Lower lobe of right lung (tissue), 2 donors: ENCODE data around the gene TCP11L2. TPM values are rescaled to one million over a fixed set of nuclear protein-coding genes. Genes with fewer than 3 reads are reported as not detected.
A peak's percentile ranks its signal among the peaks of the same experiment; 100 is the strongest.
"Not testable (repeated sequence)": the region's sequence is repeated elsewhere in the genome, so short reads cannot be mapped to it uniquely, and the experiment has no call there.

Experiments used
- ATAC-seq, 2 donors: fragments of 200-7000 bp; cut with Tn5 transposase; one replicate each; pipeline ENCODE4 v1.9.1; 2020 to 2022; ENCODE audit warnings: mild to moderate bottlenecking in 2 of 2, moderate library complexity in 2 of 2
- DNase-seq: peaks from one replicate; pipeline ENCODE4 v3.0.0-alpha.2; 2020
- H3K27ac ChIP-seq: fragments of 200-600 bp; one replicate; pipeline ENCODE4 v1.8.0; 2022
- H3K27me3 ChIP-seq: fragments of 200-600 bp; one replicate; pipeline ENCODE4 v1.8.0; 2022; ENCODE audit warnings: low read depth
- H3K36me3 ChIP-seq: fragments of 200-600 bp; one replicate; pipeline ENCODE4 v1.8.0; 2022; ENCODE audit warnings: mild to moderate bottlenecking
- H3K4me1 ChIP-seq: fragments of 200-600 bp; one replicate; pipeline ENCODE4 v1.8.0; 2022
- H3K4me3 ChIP-seq: fragments of 200-600 bp; one replicate; pipeline ENCODE4 v1.8.0; 2022; ENCODE audit warnings: mild to moderate bottlenecking
- H3K9me3 ChIP-seq: fragments of 200-600 bp; one replicate; pipeline ENCODE4 v1.8.0; 2022
- CTCF ChIP-seq: fragments of 200-600 bp; IDR thresholded peaks from one replicate; pipeline ENCODE4 v1.8.0; 2022; ENCODE audit warnings: antibody characterized with exemption, mild to moderate bottlenecking
- intact Hi-C: fragments of 100-400 bp; cut with DNase I; formaldehyde crosslinking; loops from one replicate; pipeline ENCODE4 v1.11.0; 2022
- total RNA-seq: library from RNA; stranded (reverse); fragmentation: NEBNext Ultra II Directional; extraction: Animal tissue kit (Norgen Biotek cat#: 25700); gene quantifications from one replicate; pipeline ENCODE4 v1.2.1, GENCODE V29; 2021
- donor health status: DM: no; HTN: yes; CAD: no; lungs with severe emphysema.

TCP11L2 gene
- total RNA-seq, 1 donor from 2014 or later = 56.1 TPM

GRCh38 chr12:106369624-106370346, 67.3 kb downstream of the TCP11L2 start:
- Histone ChIP-seq H3K9me3 (no peaks in the 10 kb centered on the region), H3K27me3 (no peaks in the 10 kb centered on the region), H3K4me3 (no peak overlapping the region), H3K4me1 (no peaks in the 10 kb centered on the region), H3K36me3 (peaks cover 37% of the 10 kb centered on the region), H3K27ac (no peak overlapping the region)
- no peak for DNase-seq
- intact Hi-C loops = no loop called here
- no peak for TF ChIP-seq CTCF
- peak; percentile 82 to 95 for ATAC-seq

DNA sequence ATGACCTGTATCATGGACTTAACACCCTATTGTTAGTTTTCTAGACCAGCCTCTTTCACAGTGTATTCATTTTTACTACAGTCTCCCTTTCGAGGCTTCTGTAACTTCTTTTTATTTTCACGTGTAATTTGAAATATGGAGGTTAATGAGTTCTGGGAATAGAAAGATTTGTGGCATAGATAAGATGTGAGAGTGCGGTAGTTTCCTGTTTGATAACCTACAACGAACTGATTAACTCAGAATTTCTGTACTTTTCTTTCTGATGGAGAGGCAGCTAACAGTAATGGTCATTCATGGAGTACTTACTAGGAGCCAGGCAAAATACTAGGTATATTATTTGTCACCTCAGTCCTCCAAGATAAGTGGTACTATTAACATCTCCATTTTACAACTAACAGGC, 76.3 kb downstream of the TCP11L2 start:
- no peaks in the 10 kb centered on the region for H3K27me3 ChIP-seq
- peaks cover 63% of the 10 kb centered on the region for H3K36me3 ChIP-seq
- no peak overlapping the region for H3K27ac ChIP-seq
- no peak overlapping the region for H3K4me3 ChIP-seq
- H3K4me1 ChIP-seq = no peaks in the 10 kb centered on the region
- no peak for ATAC-seq
- TF ChIP-seq CTCF = no peak
- no peak for DNase-seq
- H3K9me3 ChIP-seq = no peaks in the 10 kb centered on the region
- intact Hi-C loops = no loop called here

DNA sequence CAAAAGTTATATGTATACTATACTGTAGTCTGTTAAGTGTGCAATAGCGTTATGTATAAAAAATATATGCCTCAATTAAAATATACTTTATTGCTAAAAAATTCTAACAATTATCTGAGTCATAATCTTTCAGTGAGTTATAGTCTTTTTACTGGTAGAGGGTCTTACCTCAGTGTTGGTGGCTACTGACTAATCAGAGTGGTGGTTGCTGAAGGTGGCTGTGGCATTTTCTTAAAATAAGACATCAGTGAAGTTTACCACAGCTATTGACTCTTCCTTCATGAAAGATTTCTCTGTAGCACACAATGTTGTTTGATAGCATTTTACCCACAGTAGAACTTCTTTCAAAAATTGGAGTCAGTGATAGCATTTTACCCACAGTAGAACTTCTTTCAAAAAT, 78.4 kb downstream of the TCP11L2 start:
- H3K27ac ChIP-seq = no peak overlapping the region
- no peaks in the 10 kb centered on the region for H3K9me3 ChIP-seq
- no peak overlapping the region for H3K4me3 ChIP-seq
- no peak for TF ChIP-seq CTCF
- no peaks in the 10 kb centered on the region for H3K4me1 ChIP-seq
- DNase-seq = no peak
- peaks cover 74% of the 10 kb centered on the region for H3K36me3 ChIP-seq
- no peak for ATAC-seq
- no peaks in the 10 kb centered on the region for H3K27me3 ChIP-seq
- intact Hi-C loops = loop anchor here (10.0 kb wide), 1 partner anchor 544 kb away; no protein-coding TSS in a partner anchor

- not testable (repeated sequence) for H3K4me1 ChIP-seq, DNase-seq, H3K27me3 ChIP-seq, ATAC-seq, H3K9me3 ChIP-seq, H3K27ac ChIP-seq, H3K4me3 ChIP-seq
- intact Hi-C loops = loop anchor here (10.0 kb wide), 1 partner anchor 543 kb away; no protein-coding TSS in a partner anchor
- H3K36me3 ChIP-seq = peaks cover 65% of the 10 kb centered on the region
Observed at GRCh38 chr12:106381866-106382265, 79.3 kb downstream of the TCP11L2 start.

DNA sequence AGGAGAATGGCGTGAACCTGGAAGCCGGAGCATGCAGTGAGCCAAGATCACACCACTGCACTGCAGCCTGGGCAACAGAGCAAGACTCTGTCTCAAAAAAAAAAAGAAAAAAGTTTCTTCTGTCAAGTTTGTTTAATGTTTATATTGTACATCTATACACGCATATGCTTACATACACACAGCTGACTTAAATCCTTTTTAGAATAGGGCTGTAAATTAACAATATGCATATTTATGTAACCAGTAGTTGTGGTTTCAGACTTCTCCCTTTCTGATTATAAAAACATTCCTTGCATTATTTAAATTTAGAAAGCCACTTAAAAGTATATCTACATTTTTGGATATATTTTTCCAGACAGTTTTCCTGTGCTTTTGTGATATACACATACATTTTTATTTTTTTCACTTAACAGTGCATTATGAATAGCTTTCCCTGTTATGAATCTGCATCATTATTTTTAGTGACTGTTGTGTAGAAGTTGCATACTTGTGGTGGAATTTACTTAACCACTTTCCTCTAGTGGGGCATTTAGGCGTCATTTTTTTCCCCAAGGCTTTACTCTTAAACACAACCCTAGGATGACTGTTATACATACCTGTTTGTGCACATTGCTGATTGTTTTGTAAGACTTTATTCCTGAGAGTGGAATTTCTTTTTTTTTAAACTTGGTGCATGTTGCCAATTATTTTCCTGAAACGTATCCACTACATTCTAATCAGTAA, 84.4 kb downstream of the TCP11L2 start:
- H3K27ac ChIP-seq = no peak overlapping the region
- no peak for TF ChIP-seq CTCF
- no peaks in the 10 kb centered on the region for H3K9me3 ChIP-seq
- DNase-seq = no peak
- peaks cover 28% of the 10 kb centered on the region for H3K36me3 ChIP-seq
- H3K4me1 ChIP-seq = no peaks in the 10 kb centered on the region
- no peak overlapping the region for H3K4me3 ChIP-seq
- peak in 1 of 2 donors; percentile 51 for ATAC-seq
- H3K27me3 ChIP-seq = no peaks in the 10 kb centered on the region
- intact Hi-C loops = loop anchor here (10.0 kb wide), 1 partner anchor 538 kb away; no protein-coding TSS in a partner anchor

GRCh38 chr12:106387848-106388377, 85.4 kb downstream of the TCP11L2 start:
- intact Hi-C loops = loop anchor here (10.0 kb wide), 1 partner anchor 537 kb away; no protein-coding TSS in a partner anchor
- ATAC-seq (no peak), DNase-seq (no peak)
- no peaks in the 10 kb centered on the region for H3K9me3 ChIP-seq
- no peak overlapping the region for H3K27ac ChIP-seq
- peaks cover 27% of the 10 kb centered on the region for H3K36me3 ChIP-seq
- TF ChIP-seq CTCF = no peak
- no peaks in the 10 kb centered on the region for H3K4me1 ChIP-seq
- no peak overlapping the region for H3K4me3 ChIP-seq
- H3K27me3 ChIP-seq = no peaks in the 10 kb centered on the region
